CD8-positive, alpha-beta memory T cell (primary cell): ENCODE measurements around the gene TSPOAP1. TPM values are rescaled to one million over a fixed set of nuclear protein-coding genes. Genes with fewer than 3 reads are reported as not detected.

Experiments
- CTCF ChIA-PET: fragments of 350-600 bp; sonication (Branson Sonifier 250); formaldehyde crosslinking; loops from one replicate; lab custom pipeline; 2021; ENCODE audit warnings: antibody characterized with exemption; lab: Charles Lee
- POLR2A ChIA-PET: fragments of 350-600 bp; sonication (Branson Sonifier 250); formaldehyde crosslinking; loops from one replicate; lab custom pipeline; 2021; ENCODE audit warnings: antibody characterized with exemption; lab: Charles Lee
- DNase-seq, 5 donors: peaks; one replicate each; pipeline versions ENCODE4 v3.0.0 to v3.0.0-alpha.2; 2020 to 2022; ENCODE audit warnings: mixed read lengths in 1 of 5
- H3K27ac ChIP-seq: one replicate; pipeline ENCODE4 v1.7.0; 2013; ENCODE audit warnings: low read depth, mild to moderate bottlenecking, low read length, moderate library complexity
- H3K27me3 ChIP-seq: 2 replicates; pipeline ENCODE4 v1.7.0; 2013; ENCODE audit warnings: low read length, mild to moderate bottlenecking; ENCODE audit not compliant: insufficient read depth, poor library complexity, severe bottlenecking
- H3K36me3 ChIP-seq: 2 replicates; pipeline ENCODE4 v1.7.0; 2013; ENCODE audit warnings: mild to moderate bottlenecking, low read length, moderate library complexity; ENCODE audit not compliant: insufficient read depth
- H3K4me1 ChIP-seq: 2 replicates; pipeline ENCODE4 v1.7.0; 2013; ENCODE audit warnings: mild to moderate bottlenecking, low read length, moderate library complexity; ENCODE audit not compliant: insufficient read depth
- H3K4me3 ChIP-seq: 2 replicates; pipeline ENCODE4 v1.7.0; 2013; ENCODE audit warnings: mild to moderate bottlenecking, low read length
- H3K9me3 ChIP-seq: 2 replicates; pipeline ENCODE4 v1.7.0; 2013; ENCODE audit warnings: mild to moderate bottlenecking, low read length
- H3K27ac Mint-ChIP-seq, 8 donors: one replicate each; pipeline ENCODE4 v1.8.0; 2020 to 2021; ENCODE audit warnings: mixed read lengths in 8 of 8, mild to moderate bottlenecking in 6 of 8, inconsistent platforms in 3 of 8, moderate library complexity in 3 of 8
- H3K27me3 Mint-ChIP-seq, 2 donors: one replicate each; pipeline ENCODE4 v1.8.0; 2020 to 2021; ENCODE audit warnings: mixed read lengths in 2 of 2, mild to moderate bottlenecking in 1 of 2, moderate library complexity in 1 of 2
- H3K36me3 Mint-ChIP-seq, 3 donors: one replicate each; pipeline ENCODE4 v1.8.0; 2020 to 2021; ENCODE audit warnings: mixed read lengths in 3 of 3, inconsistent platforms in 1 of 3, mild to moderate bottlenecking in 1 of 3
- H3K4me1 Mint-ChIP-seq, 3 donors: one replicate each; pipeline ENCODE4 v1.8.0; 2020 to 2021; ENCODE audit warnings: mixed read lengths in 3 of 3, inconsistent platforms in 1 of 3, mild to moderate bottlenecking in 1 of 3
- H3K4me3 Mint-ChIP-seq, 7 donors: one replicate each; pipeline ENCODE4 v1.8.0; 2020 to 2021; ENCODE audit warnings: mixed read lengths in 7 of 7, mild to moderate bottlenecking in 6 of 7, moderate library complexity in 4 of 7, inconsistent platforms in 2 of 7
- H3K9me3 Mint-ChIP-seq, 5 donors: one replicate each; pipeline ENCODE4 v1.8.0; 2020 to 2022; ENCODE audit warnings: mixed read lengths in 5 of 5, mild to moderate bottlenecking in 3 of 5, moderate library complexity in 2 of 5, inconsistent platforms in 1 of 5
- polyA plus RNA-seq: library from polyadenylated mRNA; unstranded; fragments of 300-500 nt; fragmentation: Illumina TruSeq; gene quantifications from one replicate; pipeline ENCODE4 v1.2.3, GENCODE V29; 2021
- total RNA-seq, 2 experiments: library from RNA; stranded (reverse); gene quantifications; one replicate each; pipeline ENCODE4 v1.2.3, GENCODE V29; 2021

Gene TSPOAP1
- total and polyA plus RNA-seq, 3 experiments from 2014 or later: 4.0 to 15.0 (median 14.4) TPM

DNA sequence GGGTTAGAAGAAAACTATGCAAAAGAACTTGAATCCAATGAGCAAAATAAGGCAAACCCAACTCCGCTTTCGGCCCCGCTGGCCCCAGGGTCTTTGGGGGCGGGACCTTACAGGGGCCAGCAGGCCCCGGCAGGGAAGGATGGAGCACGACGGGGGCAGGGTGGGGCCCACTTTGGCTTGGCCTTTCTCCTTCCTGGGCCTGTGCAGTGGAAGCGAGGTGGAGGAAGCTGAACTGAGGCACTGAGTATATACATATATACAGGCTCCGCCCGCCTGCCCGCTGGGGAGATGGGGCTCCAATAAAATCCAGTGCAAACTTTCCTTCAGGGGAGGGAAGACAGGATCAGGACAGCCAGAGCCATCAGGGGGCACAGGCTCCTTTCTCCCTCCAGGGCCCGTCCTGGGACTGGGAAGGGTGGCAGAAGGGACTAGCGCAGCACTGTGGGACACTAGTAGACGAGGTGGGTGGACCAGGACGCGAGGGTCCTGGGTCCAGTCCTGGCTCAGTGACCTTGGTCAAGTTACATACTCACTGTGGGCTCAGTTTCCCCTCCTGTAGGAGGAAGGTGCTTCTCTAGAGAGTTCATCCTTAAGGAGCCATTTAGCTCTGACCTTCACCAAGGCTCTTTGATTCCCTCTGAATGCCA lies 27.0 kb downstream of the TSPOAP1 start:
- H3K27ac ChIP-seq: no peak overlapping the region
- Mint-ChIP-seq H3K27ac (peak overlapping the region in 1 of 8 donors; percentile 43), H3K4me1 (peaks cover 5 to 10% (median 6%) of the 10 kb centered on the region in 3 donors)

DNA sequence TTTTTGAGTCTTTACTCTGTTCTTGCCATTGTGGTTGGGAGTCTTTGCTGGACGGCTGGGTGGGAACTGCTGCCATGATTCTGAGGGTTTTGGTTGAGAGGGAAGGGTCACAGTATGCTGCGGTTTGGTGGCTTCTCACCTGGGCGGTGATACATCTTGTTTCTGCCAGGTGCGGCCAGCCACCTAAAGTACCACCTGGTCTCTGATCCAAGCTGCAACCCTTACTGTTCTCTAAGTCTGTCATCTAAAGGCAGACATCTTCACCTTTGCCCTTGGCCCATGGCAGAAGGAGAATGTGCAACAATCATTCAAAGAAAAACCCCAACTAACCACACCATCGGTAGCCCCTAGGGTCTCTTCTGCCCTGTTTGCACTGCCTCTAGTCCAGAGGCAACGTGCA lies 28.3 kb downstream of the TSPOAP1 start:
- DNase-seq: no peak
- no peak overlapping the region for H3K27ac Mint-ChIP-seq
- Histone ChIP-seq H3K4me3 (no peak overlapping the region), H3K9me3 (no peaks in the 10 kb centered on the region), H3K36me3 (no peaks in the 10 kb centered on the region), H3K27ac (no peak overlapping the region), H3K4me1 (no peaks in the 10 kb centered on the region), H3K27me3 (no peaks in the 10 kb centered on the region)
- ChIA-PET POLR2A (no interaction called here), CTCF (interaction anchor here (1.7 kb wide), 1 partner anchor 17 kb away, joined by 6 read pairs; no protein-coding TSS in a partner anchor)
- H3K27me3 Mint-ChIP-seq: no peaks in the 10 kb centered on the region
- H3K4me3 Mint-ChIP-seq: no peak overlapping the region
- peaks cover 5 to 10% (median 6%) of the 10 kb centered on the region in 3 donors for H3K4me1 Mint-ChIP-seq
- no peaks in the 10 kb centered on the region for H3K9me3 Mint-ChIP-seq
- peaks cover 0 to 3% (median 1%) of the 10 kb centered on the region in 3 donors for H3K36me3 Mint-ChIP-seq

More for the DNA sequence above, 27.0 kb downstream of the TSPOAP1 start:
- H3K9me3 Mint-ChIP-seq: no peaks in the 10 kb centered on the region
- Histone ChIP-seq H3K36me3 (no peaks in the 10 kb centered on the region), H3K9me3 (no peaks in the 10 kb centered on the region), H3K4me3 (no peak overlapping the region), H3K27me3 (no peaks in the 10 kb centered on the region), H3K4me1 (no peaks in the 10 kb centered on the region)
- no peaks in the 10 kb centered on the region for H3K27me3 Mint-ChIP-seq
- ChIA-PET POLR2A (interaction anchor here (1.0 kb wide), 1 partner anchor 82 kb away, joined by 3 read pairs; no protein-coding TSS in a partner anchor), CTCF (interaction anchor here (1.3 to 1.7 kb wide), 3 partner anchors 16 to 43 kb away, joined by 3 to 6 read pairs (median 3); no protein-coding TSS in a partner anchor)
- H3K36me3 Mint-ChIP-seq: peaks cover 0 to 3% (median 3%) of the 10 kb centered on the region in 3 donors
- H3K4me3 Mint-ChIP-seq: no peak overlapping the region
- no peak for DNase-seq

DNA sequence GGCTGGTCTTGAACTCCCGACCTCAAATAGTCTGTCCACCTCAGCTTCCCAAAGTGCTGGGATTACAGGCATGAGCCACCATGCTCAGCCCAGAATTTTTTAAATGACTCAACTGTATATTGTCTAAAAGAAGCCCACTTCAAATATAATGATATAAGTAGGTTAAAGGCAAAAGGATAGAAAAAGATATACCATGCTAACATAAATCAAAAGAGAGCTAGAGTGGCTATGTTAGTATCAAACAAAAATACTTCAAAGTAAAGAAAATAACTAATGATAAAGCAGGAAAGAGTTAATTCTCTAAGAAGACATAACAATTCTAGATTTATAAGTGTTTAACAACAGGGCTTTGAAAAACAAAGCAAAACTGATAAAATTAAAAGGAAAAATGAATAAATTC lies 34.6 kb downstream of the TSPOAP1 start:
- CTCF ChIA-PET: interaction anchor here (2.6 kb wide), 1 partner anchor 10 kb away, joined by 6 read pairs; no protein-coding TSS in a partner anchor

GRCh38 chr17:58291246-58291645 lies 37.3 kb downstream of the TSPOAP1 start:
- no peak overlapping the region for H3K27ac Mint-ChIP-seq
- Histone ChIP-seq H3K36me3 (no peaks in the 10 kb centered on the region), H3K27me3 (peaks cover 5% of the 10 kb centered on the region), H3K4me3 (no peak overlapping the region), H3K4me1 (no peaks in the 10 kb centered on the region), H3K9me3 (no peaks in the 10 kb centered on the region), H3K27ac (no peak overlapping the region)
- H3K36me3 Mint-ChIP-seq: no peaks in the 10 kb centered on the region
- no peak for DNase-seq
- peaks cover 3 to 34% of the 10 kb centered on the region in 2 donors for H3K27me3 Mint-ChIP-seq
- no peak overlapping the region for H3K4me3 Mint-ChIP-seq
- peaks cover 0 to 6% (median 2%) of the 10 kb centered on the region in 5 donors for H3K9me3 Mint-ChIP-seq
- ChIA-PET POLR2A (no interaction called here), CTCF (no interaction called here)
- no peaks in the 10 kb centered on the region for H3K4me1 Mint-ChIP-seq

More for the DNA sequence above, 34.6 kb downstream of the TSPOAP1 start:
- no peaks in the 10 kb centered on the region for H3K4me1 Mint-ChIP-seq
- H3K4me3 Mint-ChIP-seq: no peak overlapping the region
- no peak for DNase-seq
- H3K27ac Mint-ChIP-seq: no peak overlapping the region
- H3K27me3 Mint-ChIP-seq: peaks cover 3 to 21% of the 10 kb centered on the region in 2 donors
- H3K9me3 Mint-ChIP-seq: peaks cover 0 to 6% (median 2%) of the 10 kb centered on the region in 5 donors
- H3K27me3 ChIP-seq: peaks cover 5% of the 10 kb centered on the region
- H3K27ac ChIP-seq: no peak overlapping the region
- H3K36me3 ChIP-seq: no peaks in the 10 kb centered on the region
- no peaks in the 10 kb centered on the region for H3K4me1 ChIP-seq
- no peaks in the 10 kb centered on the region for H3K36me3 Mint-ChIP-seq
- POLR2A ChIA-PET: interaction anchor here (0.6 kb wide), 1 partner anchor 721 kb away, joined by 3 read pairs; no protein-coding TSS in a partner anchor
- H3K4me3 ChIP-seq: no peak overlapping the region
- no peaks in the 10 kb centered on the region for H3K9me3 ChIP-seq

DNA sequence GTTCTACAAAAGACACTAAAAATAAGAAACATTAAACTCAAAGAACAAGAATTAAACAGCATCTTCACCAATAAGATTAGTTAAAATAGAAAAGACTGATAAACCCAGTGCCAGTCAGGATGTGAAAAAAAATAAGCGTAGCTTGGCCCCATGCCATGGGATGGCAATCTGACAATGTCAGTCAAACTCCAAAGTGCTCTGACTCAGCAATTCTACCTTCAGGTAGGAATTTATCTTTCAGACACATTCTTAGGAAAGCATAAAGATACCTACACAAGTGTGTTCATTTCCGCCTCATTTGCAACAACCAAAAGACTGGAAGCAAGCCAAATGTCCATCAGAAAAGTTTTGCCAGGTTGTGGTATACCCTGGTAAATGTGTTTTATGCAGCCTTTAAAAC lies 38.7 kb downstream of the TSPOAP1 start:
- ChIA-PET POLR2A (no interaction called here), CTCF (no interaction called here)
- Mint-ChIP-seq H3K27ac (no peak overlapping the region), H3K9me3 (peaks cover 0 to 6% (median 2%) of the 10 kb centered on the region in 5 donors), H3K36me3 (no peaks in the 10 kb centered on the region), H3K4me1 (no peaks in the 10 kb centered on the region), H3K27me3 (peaks cover 6 to 38% of the 10 kb centered on the region in 2 donors), H3K4me3 (no peak overlapping the region)
- H3K9me3 ChIP-seq: no peaks in the 10 kb centered on the region
- H3K4me1 ChIP-seq: no peaks in the 10 kb centered on the region
- no peak overlapping the region for H3K27ac ChIP-seq
- DNase-seq: no peak
- no peak overlapping the region for H3K4me3 ChIP-seq
- H3K36me3 ChIP-seq: no peaks in the 10 kb centered on the region
- H3K27me3 ChIP-seq: peaks cover 5% of the 10 kb centered on the region

GRCh38 chr17:58285422-58285810 lies 43.2 kb downstream of the TSPOAP1 start:
- ChIA-PET POLR2A (no interaction called here), CTCF (no interaction called here)
- H3K4me3 ChIP-seq: no peak overlapping the region
- no peaks in the 10 kb centered on the region for H3K36me3 ChIP-seq
- peaks cover 4% of the 10 kb centered on the region for H3K27me3 ChIP-seq
- Mint-ChIP-seq H3K27ac (no peak overlapping the region), H3K27me3 (peaks cover 8 to 39% of the 10 kb centered on the region in 2 donors), H3K4me3 (no peak overlapping the region), H3K36me3 (no peaks in the 10 kb centered on the region), H3K4me1 (no peaks in the 10 kb centered on the region), H3K9me3 (no peaks in the 10 kb centered on the region)
- H3K9me3 ChIP-seq: no peaks in the 10 kb centered on the region
- DNase-seq: no peak
- H3K4me1 ChIP-seq: no peaks in the 10 kb centered on the region
- no peak overlapping the region for H3K27ac ChIP-seq

DNA sequence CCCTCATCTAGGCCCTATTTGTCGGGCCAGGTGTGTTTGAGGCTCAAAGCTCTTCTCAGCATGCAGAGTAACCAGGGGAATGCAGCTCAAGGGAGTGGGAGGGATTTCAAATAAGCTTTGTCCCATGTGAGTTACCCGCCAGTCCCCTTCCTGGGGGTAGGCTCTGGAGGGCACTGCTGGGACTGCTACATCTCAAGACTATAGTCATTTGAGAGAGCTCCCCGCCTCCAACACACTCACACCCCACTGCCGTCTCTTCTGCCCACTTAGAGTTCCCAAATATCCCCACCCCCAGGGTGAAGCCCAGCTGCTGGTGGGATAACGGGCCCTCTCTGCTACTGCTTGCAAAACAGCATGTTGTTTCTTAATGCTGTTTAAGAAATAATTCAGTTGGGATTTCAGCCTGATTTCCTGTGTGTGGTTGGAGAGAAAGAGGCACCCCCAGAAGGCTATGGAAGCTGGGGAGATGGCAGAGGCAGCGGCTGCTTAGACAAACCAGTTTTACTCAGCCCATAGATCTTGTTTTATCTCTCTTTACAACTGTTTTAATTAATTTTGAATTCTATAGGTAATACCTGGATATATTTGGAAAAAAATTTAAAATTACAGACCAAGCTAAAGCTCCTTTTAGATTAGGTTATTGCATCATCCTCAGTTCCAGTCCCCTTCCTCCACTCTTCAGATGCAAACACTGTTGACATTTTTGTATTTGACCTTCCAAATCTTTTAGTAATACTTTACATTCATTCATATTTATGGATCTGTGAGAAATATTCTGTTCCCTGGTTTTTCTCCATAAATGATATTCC lies 43.8 kb downstream of the TSPOAP1 start:
- no peak overlapping the region for H3K4me3 Mint-ChIP-seq
- no peaks in the 10 kb centered on the region for H3K4me1 ChIP-seq
- POLR2A ChIA-PET: no interaction called here
- no peak for DNase-seq
- no peak overlapping the region for H3K27ac ChIP-seq
- no peaks in the 10 kb centered on the region for H3K9me3 Mint-ChIP-seq
- peaks cover 0 to 2% (median 1%) of the 10 kb centered on the region in 3 donors for H3K4me1 Mint-ChIP-seq
- peaks cover 8 to 38% of the 10 kb centered on the region in 2 donors for H3K27me3 Mint-ChIP-seq
- no peaks in the 10 kb centered on the region for H3K36me3 Mint-ChIP-seq
- no peaks in the 10 kb centered on the region for H3K9me3 ChIP-seq
- H3K4me3 ChIP-seq: no peak overlapping the region
- no peaks in the 10 kb centered on the region for H3K36me3 ChIP-seq
- CTCF ChIA-PET: no interaction called here
- no peak overlapping the region for H3K27ac Mint-ChIP-seq
- no peaks in the 10 kb centered on the region for H3K27me3 ChIP-seq
